RPMI8226 (cell line): Measurements from ENCODE around the gene FLOT1.
"Not testable (repeated sequence)": the region's sequence is repeated elsewhere in the genome, so short reads cannot be mapped to it uniquely, and the experiment has no call there.

Source experiments
- DNase-seq: peaks from one replicate; pipeline ENCODE4 v3.0.0-alpha.2; 2015

The FLOT1 gene

GRCh38 chr6:30766461-30767157, 24.1 kb upstream of the FLOT1 start:
- no peak for DNase-seq

GRCh38 chr6:30765495-30765894, 23.0 kb upstream of the FLOT1 start:
- DNase-seq, result not testable (repeated sequence)

- DNase-seq, result not testable (repeated sequence)
Measured at GRCh38 chr6:30764490-30765043, 22.1 kb upstream of the FLOT1 start.

GRCh38 chr6:30763618-30764489, 21.4 kb upstream of the FLOT1 start:
- no peak for DNase-seq

- DNase-seq, result no peak
Measured at GRCh38 chr6:30763155-30763617, 20.7 kb upstream of the FLOT1 start.

- DNase-seq, result no peak
Measured at GRCh38 chr6:30761791-30762429, 19.4 kb upstream of the FLOT1 start.

GRCh38 chr6:30760549-30760948, 18.1 kb upstream of the FLOT1 start:
- no peak for DNase-seq

GRCh38 chr6:30759575-30760239, 17.2 kb upstream of the FLOT1 start:
- DNase-seq, result no peak

GRCh38 chr6:30757261-30757904, 14.9 kb upstream of the FLOT1 start:
- DNase-seq, result peak; percentile 64

- DNase-seq, result not testable (repeated sequence)
Measured at GRCh38 chr6:30756405-30757003, 14.0 kb upstream of the FLOT1 start.

GRCh38 chr6:30754631-30755030, 12.1 kb upstream of the FLOT1 start:
- DNase-seq, result no peak

- peak; percentile 49 for DNase-seq
Measured at GRCh38 chr6:30752157-30752927, 9.9 kb upstream of the FLOT1 start.

- no peak for DNase-seq
Measured at GRCh38 chr6:30750379-30750668, 7.8 kb upstream of the FLOT1 start.

- DNase-seq, result no peak
Measured at GRCh38 chr6:30749554-30750378, 7.3 kb upstream of the FLOT1 start.

GRCh38 chr6:30748851-30749540, 6.5 kb upstream of the FLOT1 start:
- DNase-seq, result no peak

- DNase-seq, result no peak
Measured at GRCh38 chr6:30747902-30748769, 5.6 kb upstream of the FLOT1 start.

GRCh38 chr6:30747300-30747687, 4.8 kb upstream of the FLOT1 start:
- no peak for DNase-seq

- peak; percentile 87 for DNase-seq
Measured at GRCh38 chr6:30744054-30744805, 1.7 kb upstream of the FLOT1 start, which contains the start of gene IER3. Gene IER3, minus strand, starts transcription at chr6:30744547. Its CDS starts 29 bp downstream, at chr6:30744518.
